HG02623 (cell line): Measurements from ENCODE around the gene RDH11.

Source experiments
- ATAC-seq: cut with Tn5 transposase; IDR thresholded peaks from one replicate; pipeline ENCODE4 v1.9.1; 2021; ENCODE audit warnings: moderate library complexity; ENCODE audit not compliant: unreplicated experiment

The RDH11 gene

GRCh38 chr14:67650694-67651093 is 44.9 kb downstream of the RDH11 start:
- ATAC-seq, result no peak

DNA sequence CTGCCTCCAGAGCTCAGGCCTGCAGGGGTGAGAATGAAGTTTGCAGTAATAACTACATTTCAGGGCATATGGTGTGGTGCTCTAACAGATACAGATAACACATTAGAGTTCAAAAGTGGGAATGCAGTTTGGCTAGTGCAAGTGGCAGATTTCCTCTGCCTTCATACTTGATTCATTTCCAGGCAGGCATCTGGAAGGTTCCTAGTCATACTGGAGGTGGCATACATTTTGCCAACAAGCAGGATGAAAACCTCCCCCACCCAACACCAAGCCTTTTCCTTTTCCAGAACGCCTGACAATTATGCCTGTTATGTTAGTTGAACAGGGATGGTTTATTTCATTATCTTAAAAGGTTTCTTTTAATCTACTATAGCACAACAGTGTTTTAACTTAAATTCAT is 45.4 kb downstream of the RDH11 start:
- ATAC-seq, result no peak

DNA sequence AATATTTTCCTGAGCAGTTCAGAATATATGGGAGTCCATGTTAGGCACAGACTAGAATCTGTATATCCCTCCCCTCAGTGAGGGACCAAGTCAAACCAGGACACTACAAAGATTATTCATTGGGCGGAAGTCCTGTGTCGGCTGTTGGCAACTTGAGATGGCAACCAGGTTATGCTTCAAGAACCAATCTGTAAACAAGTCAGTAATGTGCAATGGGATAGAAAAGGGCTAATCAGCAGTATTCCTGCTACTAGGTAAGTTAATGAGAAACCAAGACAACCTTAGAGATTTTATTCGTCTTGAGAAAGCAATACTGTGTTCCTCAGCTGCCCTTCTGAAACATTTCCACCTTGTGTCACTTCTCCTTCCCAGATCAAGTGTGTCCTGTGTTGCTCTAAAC is 49.4 kb downstream of the RDH11 start:
- ATAC-seq, result no peak

GRCh38 chr14:67645414-67645813 is 50.1 kb downstream of the RDH11 start:
- ATAC-seq, result no peak

GRCh38 chr14:67644428-67644827 is 51.1 kb downstream of the RDH11 start:
- ATAC-seq, result no peak

DNA sequence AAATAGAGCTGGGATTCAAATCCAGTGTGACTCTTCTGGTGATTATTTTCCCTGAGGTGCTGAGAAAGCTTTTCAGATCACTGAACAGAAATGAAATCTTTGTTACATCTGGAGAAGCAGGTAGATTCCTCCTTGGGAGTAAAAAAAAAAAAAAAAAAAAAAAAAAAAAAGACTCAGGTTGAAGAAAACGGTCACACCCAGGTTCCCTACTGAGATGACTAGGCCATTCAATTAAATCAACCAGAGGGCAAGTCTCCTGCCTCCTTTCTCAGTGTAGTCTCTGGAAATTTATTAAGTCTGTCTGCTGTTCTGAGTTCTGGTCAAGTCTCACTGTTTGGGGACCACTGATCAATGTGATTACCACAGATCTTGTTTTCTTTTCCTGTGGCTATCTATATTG is 51.9 kb downstream of the RDH11 start:
- ATAC-seq, result no peak

DNA sequence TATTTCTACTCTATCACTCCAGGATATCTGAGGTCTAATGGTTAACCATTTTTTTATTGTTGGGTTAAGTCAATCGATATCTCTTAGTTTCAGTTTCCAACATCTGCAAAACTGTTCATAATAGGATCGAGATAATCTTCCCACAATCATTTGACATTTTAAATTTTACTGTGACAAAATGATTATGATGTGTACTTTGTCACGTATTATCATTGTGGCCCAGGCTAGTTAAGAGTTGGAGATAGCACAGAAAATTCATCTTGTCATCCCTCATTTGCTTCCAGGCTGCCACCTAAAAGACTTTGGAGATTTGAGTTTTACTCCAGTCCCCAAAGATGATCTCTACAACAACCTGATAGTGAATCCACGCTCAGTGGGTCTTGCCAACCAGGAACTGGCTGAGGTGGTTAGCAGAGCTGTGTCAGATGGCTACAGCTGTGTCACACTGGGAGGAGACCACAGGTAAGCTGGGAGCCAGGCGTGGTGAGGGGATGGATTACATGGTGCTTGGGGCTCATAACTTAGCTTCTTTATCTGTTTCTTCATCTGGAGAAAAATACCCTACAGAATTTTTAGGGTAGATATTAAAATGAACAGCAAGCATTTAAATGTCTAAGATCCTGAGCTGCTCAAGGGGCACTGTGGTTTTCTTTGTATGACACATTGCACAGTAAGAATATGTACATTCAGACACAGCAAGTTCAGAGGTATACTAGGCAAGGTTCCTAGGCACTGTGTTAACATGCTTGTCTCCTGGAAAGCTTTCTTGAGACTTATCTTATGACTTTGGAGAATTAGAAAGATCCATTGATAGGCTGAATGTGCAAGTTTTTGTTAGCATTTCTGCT is 53.4 kb downstream of the RDH11 start:
- ATAC-seq, result no peak

- no peak for ATAC-seq
Observed at GRCh38 chr14:67641480-67641879, 54.1 kb downstream of the RDH11 start.

GRCh38 chr14:67638642-67639041 is 56.9 kb downstream of the RDH11 start:
- no peak for ATAC-seq

DNA sequence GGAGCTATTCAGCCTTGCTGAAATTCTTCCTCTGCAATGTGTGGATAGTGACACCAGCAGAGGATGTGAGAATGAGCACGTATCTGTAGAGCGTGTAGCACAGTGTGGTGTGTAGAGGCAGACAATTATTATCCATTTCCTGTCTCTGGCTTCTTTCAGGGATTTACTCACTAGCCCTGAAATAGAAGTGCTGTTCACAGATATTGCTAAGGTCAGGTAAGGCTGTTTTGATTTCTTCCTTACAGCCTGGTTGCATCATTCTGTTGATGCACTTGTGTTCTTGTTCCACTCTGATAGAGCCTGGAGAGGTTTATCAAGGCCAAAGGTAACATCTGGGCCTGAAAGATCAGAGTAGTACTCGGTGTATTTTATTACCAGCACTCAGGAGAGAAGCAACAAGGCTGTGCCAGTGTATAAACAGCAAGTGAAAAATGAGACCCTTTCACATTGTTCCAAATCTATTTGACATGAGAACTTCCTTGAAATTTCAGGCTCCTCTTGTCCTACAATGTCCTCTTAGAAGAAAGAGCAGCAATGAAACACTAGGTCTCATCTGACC is 59.1 kb downstream of the RDH11 start:
- no peak for ATAC-seq

DNA sequence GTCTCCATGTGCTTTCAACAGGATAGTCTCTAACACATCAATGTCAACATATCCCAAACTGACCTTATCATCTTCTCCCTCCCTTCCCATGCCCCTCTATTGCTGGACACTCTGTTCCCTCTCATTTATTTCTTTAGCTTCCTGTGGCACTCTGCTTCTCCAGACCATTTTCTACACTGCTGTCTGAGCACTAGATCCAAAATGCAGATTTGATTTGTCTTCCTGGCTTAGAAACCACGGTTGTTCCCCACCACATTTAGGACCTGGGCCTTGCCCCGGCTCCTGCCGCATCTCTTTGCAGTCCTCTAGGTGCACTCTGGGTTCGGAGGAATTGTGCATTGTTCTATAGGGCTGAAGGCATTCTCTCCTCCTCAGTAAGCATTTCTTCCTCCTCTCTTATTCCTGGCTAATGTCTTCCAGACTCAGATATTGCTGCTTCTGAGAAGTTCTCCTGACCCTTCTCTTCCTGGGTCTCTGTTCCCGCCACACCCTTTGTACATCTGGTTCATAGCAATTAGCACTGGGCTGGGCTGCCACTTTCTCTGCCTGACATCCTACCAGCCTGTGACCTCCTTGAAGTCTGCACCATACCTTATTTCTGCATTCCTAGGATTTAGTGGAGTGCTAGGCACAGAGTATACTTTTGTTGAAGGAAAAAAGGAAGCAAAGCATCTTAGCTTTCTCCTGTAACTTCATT is 62.0 kb downstream of the RDH11 start:
- no peak for ATAC-seq

DNA sequence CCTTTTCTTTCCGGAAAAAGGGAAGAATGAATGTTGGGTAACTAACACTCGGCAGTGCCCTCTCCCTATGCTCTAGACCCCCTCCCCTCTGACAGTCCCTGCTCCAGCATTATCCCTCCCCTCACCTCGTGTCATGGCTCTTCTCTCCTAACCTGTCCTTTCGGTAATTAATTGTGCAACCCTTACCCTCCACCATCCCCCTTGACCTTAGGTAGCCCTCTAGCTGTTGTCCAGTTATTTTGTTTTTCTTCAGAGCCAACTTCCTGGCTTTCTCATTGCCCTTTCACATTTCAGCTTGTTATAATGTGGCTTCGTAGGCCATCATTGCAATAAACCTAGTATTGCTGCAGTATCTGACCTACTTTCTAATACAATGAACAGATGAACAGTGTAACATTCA is 64.6 kb downstream of the RDH11 start:
- ATAC-seq, result no peak

- no peak for ATAC-seq
Observed at GRCh38 chr14:67630186-67630585, 65.4 kb downstream of the RDH11 start.

DNA sequence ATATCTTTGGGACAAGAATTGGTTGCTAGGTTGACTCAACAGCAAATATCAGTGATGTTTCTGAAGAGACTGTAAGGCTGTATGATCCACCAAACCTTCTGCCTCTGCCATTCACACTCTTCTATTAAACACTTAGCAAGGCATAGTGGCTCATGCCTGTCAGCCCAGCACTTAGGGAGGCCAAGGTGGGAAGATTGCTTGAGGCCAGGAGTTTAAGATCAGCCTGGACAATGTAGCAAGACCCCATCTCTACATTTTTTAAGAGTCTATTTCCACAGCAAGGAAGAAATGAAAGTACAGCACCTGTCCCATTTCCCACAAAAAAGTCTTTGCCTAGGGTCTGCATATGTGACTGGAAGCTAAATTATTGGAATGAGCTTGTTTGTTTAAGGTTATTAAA is 68.0 kb downstream of the RDH11 start:
- no peak for ATAC-seq
